Activated T-cell treated with anti-CD3 and anti-CD28 coated beads, Interleukin-2, amount 50 U/mL, for 72 hours (primary cell): ENCODE results near the gene MATN1. TPM values are rescaled to one million over a fixed set of nuclear protein-coding genes. Genes with fewer than 3 reads are reported as not detected.
A peak's percentile ranks its signal among the peaks of the same experiment; 100 is the strongest.
"Not testable (repeated sequence)": the region's sequence is repeated elsewhere in the genome, so short reads cannot be mapped to it uniquely, and the experiment has no call there.

Source experiments
- ATAC-seq, 2 donors: fragments of 150-1000 bp; cut with Tn5 transposase; replicated peaks in 1 of 2; 2 replicates each; pipeline ENCODE4 v1.10.0; 2021; ENCODE audit warnings: moderate library complexity in 2 of 2, mild to moderate bottlenecking in 1 of 2
- DNase-seq, 2 donors: peaks; one replicate each; pipeline ENCODE4 v3.0.0; 2021 to 2022; ENCODE audit warnings: mixed read lengths in 1 of 2
- H3K27ac Mint-ChIP-seq: one replicate; pipeline ENCODE4 v1.8.0; 2022; ENCODE audit warnings: mild to moderate bottlenecking, moderate library complexity, mixed read lengths
- H3K27me3 Mint-ChIP-seq: one replicate; pipeline ENCODE4 v1.8.0; 2022; ENCODE audit warnings: low read depth, mixed read lengths
- H3K36me3 Mint-ChIP-seq, 2 donors: one replicate each; pipeline ENCODE4 v1.8.0; 2022; ENCODE audit warnings: mixed read lengths in 2 of 2, mild to moderate bottlenecking in 1 of 2; ENCODE audit not compliant: insufficient read depth in 2 of 2
- H3K4me1 Mint-ChIP-seq: one replicate; pipeline ENCODE4 v1.8.0; 2022; ENCODE audit warnings: low read depth, mixed read lengths
- H3K4me3 Mint-ChIP-seq, 2 donors: one replicate each; pipeline ENCODE4 v1.8.0; 2022; ENCODE audit warnings: mild to moderate bottlenecking in 2 of 2, mixed read lengths in 2 of 2, moderate library complexity in 2 of 2
- H3K9me3 Mint-ChIP-seq, 2 donors: one replicate each; pipeline ENCODE4 v1.8.0; 2022; ENCODE audit warnings: mixed read lengths in 2 of 2
- total RNA-seq, 2 donors: library from RNA; stranded (reverse); gene quantifications; one replicate each; pipeline ENCODE4 v1.2.3, GENCODE V29; 2022

The MATN1 gene
- 1 to 10 TPM; 1.0 to 1.2 TPM for total RNA-seq

- DNase-seq, result no peak
- Mint-ChIP-seq H3K27ac (no peak within 1 kb of the TSS), H3K4me3 (no peak within 1 kb of the TSS), H3K36me3 (peaks cover 0 to 2% of the 10 kb centered on the region in 2 donors), H3K4me1 (peaks cover 27% of the 10 kb centered on the region), H3K27me3 (no peaks in the 10 kb centered on the region), H3K9me3 (no peaks in the 10 kb centered on the region)
- no peak for ATAC-seq
Observed at GRCh38 chr1:30723331-30723755, at the start of gene MATN1. Gene MATN1 (minus strand): TSS chr1:30723585. CDS start chr1:30723551, 34 bp downstream.

GRCh38 chr1:30771005-30771404 is 47.6 kb upstream of the MATN1 start:
- H3K36me3 Mint-ChIP-seq, result no peaks in the 10 kb centered on the region
- H3K4me1 Mint-ChIP-seq, result peaks cover 36% of the 10 kb centered on the region
- no peak for ATAC-seq
- no peak for DNase-seq
- no peaks in the 10 kb centered on the region for H3K9me3 Mint-ChIP-seq
- no peak overlapping the region for H3K4me3 Mint-ChIP-seq
- no peak overlapping the region for H3K27ac Mint-ChIP-seq
- no peaks in the 10 kb centered on the region for H3K27me3 Mint-ChIP-seq

GRCh38 chr1:30770150-30770549 is 46.8 kb upstream of the MATN1 start:
- Mint-ChIP-seq H3K4me1 (peaks cover 44% of the 10 kb centered on the region), H3K36me3 (no peaks in the 10 kb centered on the region), H3K27me3 (no peaks in the 10 kb centered on the region), H3K9me3 (no peaks in the 10 kb centered on the region), H3K27ac (no peak overlapping the region), H3K4me3 (no peak overlapping the region)
- no peak for DNase-seq
- no peak for ATAC-seq

GRCh38 chr1:30768830-30769718 is 45.7 kb upstream of the MATN1 start:
- Mint-ChIP-seq H3K36me3 (no peaks in the 10 kb centered on the region), H3K9me3 (no peaks in the 10 kb centered on the region), H3K27me3 (no peaks in the 10 kb centered on the region)

GRCh38 chr1:30768159-30768829 is 44.9 kb upstream of the MATN1 start:
- Mint-ChIP-seq H3K36me3 (no peaks in the 10 kb centered on the region), H3K9me3 (no peaks in the 10 kb centered on the region), H3K4me3 (peak overlapping the region in 1 of 2 donors; percentile 43), H3K27me3 (no peaks in the 10 kb centered on the region), H3K27ac (no peak overlapping the region), H3K4me1 (peaks cover 59% of the 10 kb centered on the region)
- peak; percentile 24 to 34 for ATAC-seq
- no peak for DNase-seq

More at GRCh38 chr1:30768830-30769718, 45.7 kb upstream of the MATN1 start:
- no peak for ATAC-seq
- Mint-ChIP-seq H3K4me3 (no peak overlapping the region), H3K4me1 (peaks cover 51% of the 10 kb centered on the region), H3K27ac (no peak overlapping the region)
- no peak for DNase-seq

- Mint-ChIP-seq H3K27ac (peak overlapping the region; percentile 33), H3K4me1 (peaks cover 73% of the 10 kb centered on the region)
- H3K4me3 Mint-ChIP-seq, H3K27me3 Mint-ChIP-seq, DNase-seq, H3K9me3 Mint-ChIP-seq, ATAC-seq, H3K36me3 Mint-ChIP-seq: not testable (repeated sequence)
Observed at GRCh38 chr1:30766948-30767347, 43.6 kb upstream of the MATN1 start.

- peaks cover 84% of the 10 kb centered on the region for H3K4me1 Mint-ChIP-seq
- H3K9me3 Mint-ChIP-seq, result no peaks in the 10 kb centered on the region
Observed at GRCh38 chr1:30765556-30766434, 42.4 kb upstream of the MATN1 start.

GRCh38 chr1:30764939-30765555 is 41.7 kb upstream of the MATN1 start:
- Mint-ChIP-seq H3K4me1 (peaks cover 92% of the 10 kb centered on the region), H3K9me3 (no peaks in the 10 kb centered on the region), H3K4me3 (no peak overlapping the region), H3K27ac (no peak overlapping the region), H3K27me3 (no peaks in the 10 kb centered on the region), H3K36me3 (no peaks in the 10 kb centered on the region)
- ATAC-seq (peak; percentile 31 to 62), DNase-seq (no peak)

More at GRCh38 chr1:30765556-30766434, 42.4 kb upstream of the MATN1 start:
- peak overlapping the region; percentile 52 to 68 for H3K4me3 Mint-ChIP-seq
- H3K36me3 Mint-ChIP-seq, result no peaks in the 10 kb centered on the region
- H3K27me3 Mint-ChIP-seq, result no peaks in the 10 kb centered on the region
- peak overlapping the region; percentile 59 for H3K27ac Mint-ChIP-seq
- peak; percentile 29 to 44 for ATAC-seq
- no peak for DNase-seq

GRCh38 chr1:30764396-30764795 is 41.0 kb upstream of the MATN1 start:
- DNase-seq (no peak), ATAC-seq (no peak)
- H3K27me3 Mint-ChIP-seq, result no peaks in the 10 kb centered on the region
- no peak overlapping the region for H3K4me3 Mint-ChIP-seq
- H3K27ac Mint-ChIP-seq, result no peak overlapping the region
- H3K9me3 Mint-ChIP-seq, result no peaks in the 10 kb centered on the region
- H3K36me3 Mint-ChIP-seq, result no peaks in the 10 kb centered on the region
- H3K4me1 Mint-ChIP-seq, result peaks cover 95% of the 10 kb centered on the region

- Mint-ChIP-seq H3K27me3 (no peaks in the 10 kb centered on the region), H3K9me3 (no peaks in the 10 kb centered on the region), H3K4me3 (no peak overlapping the region), H3K36me3 (no peaks in the 10 kb centered on the region), H3K4me1 (peaks cover 95% of the 10 kb centered on the region), H3K27ac (no peak overlapping the region)
- ATAC-seq (no peak), DNase-seq (no peak)
Observed at GRCh38 chr1:30763651-30764248, 40.4 kb upstream of the MATN1 start.

- no peaks in the 10 kb centered on the region for H3K9me3 Mint-ChIP-seq
- DNase-seq, result no peak
- H3K27me3 Mint-ChIP-seq, result no peaks in the 10 kb centered on the region
- H3K4me3 Mint-ChIP-seq, result peak overlapping the region; percentile 53 to 99
- H3K4me1 Mint-ChIP-seq, result peaks cover 95% of the 10 kb centered on the region
- H3K36me3 Mint-ChIP-seq, result no peaks in the 10 kb centered on the region
- H3K27ac Mint-ChIP-seq, result peak overlapping the region; percentile 95
- ATAC-seq, result no peak
Observed at GRCh38 chr1:30762930-30763650, 39.7 kb upstream of the MATN1 start.
